Activated CD8-positive, alpha-beta memory T cell treated with anti-CD3 and anti-CD28 coated beads for 36 hours (primary cell): ENCODE results near the gene C8A. TPM values are rescaled to one million over a fixed set of nuclear protein-coding genes. Genes with fewer than 3 reads are reported as not detected.

Source experiments
- CTCF ChIA-PET: fragments of 350-600 bp; sonication (Branson Sonifier 250); formaldehyde crosslinking; loops from one replicate; lab custom pipeline; 2021; ENCODE audit warnings: antibody characterized with exemption; lab: Charles Lee
- POLR2A ChIA-PET: fragments of 350-600 bp; sonication (Branson Sonifier 250); formaldehyde crosslinking; loops from one replicate; lab custom pipeline; 2021; ENCODE audit warnings: antibody characterized with exemption; lab: Charles Lee
- total RNA-seq, 2 experiments: library from RNA; stranded (reverse); gene quantifications; one replicate each; pipeline ENCODE4 v1.2.3, GENCODE V29; 2021

The C8A gene
- total RNA-seq, 2 experiments from 2014 or later: not detected

- ChIA-PET POLR2A (no interaction called here), CTCF (no interaction called here)
Measured at GRCh38 chr1:56874689-56875088, 20.1 kb downstream of the C8A start.

DNA sequence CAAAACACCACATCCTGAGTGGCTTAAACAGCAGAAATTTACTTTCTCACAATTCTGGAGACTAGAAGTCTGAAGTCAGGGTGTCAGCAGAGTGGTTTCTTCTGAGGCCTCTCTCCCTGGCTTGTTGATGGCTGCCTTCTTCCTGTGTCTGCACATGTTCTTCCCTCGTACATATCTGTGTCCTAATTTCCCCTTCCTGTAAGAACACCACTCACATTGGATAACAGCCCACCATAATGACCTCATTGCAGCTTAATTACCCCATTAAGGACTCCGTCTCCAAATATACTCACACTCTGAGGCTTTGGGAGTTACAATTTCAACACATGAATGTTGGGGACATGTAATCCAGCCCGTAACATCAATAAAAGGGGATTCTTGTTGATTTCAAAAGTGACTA, 23.4 kb downstream of the C8A start:
- ChIA-PET POLR2A (no interaction called here), CTCF (no interaction called here)

GRCh38 chr1:56880774-56881173, 26.2 kb downstream of the C8A start:
- POLR2A ChIA-PET: no interaction called here
- CTCF ChIA-PET: no interaction called here

GRCh38 chr1:56881417-56881816, 26.8 kb downstream of the C8A start:
- ChIA-PET POLR2A (no interaction called here), CTCF (no interaction called here)

DNA sequence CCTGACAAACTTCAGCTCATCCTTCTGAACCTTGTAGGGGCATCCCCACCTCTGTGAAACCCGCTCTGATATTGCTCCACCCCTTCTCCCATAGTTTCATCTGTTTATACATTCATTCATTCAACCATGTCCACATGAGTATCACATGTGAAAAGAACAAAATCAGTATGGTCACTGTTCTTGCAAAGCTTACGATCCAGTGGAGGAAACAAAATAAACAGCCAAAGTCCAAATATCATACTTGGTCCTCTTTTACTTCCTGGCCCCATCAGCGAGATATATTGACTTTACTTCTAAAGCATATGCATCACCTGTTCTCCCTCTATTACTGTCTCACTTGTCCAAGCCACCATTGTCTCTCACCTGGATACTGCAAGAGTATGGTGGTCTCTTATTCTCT, 35.6 kb downstream of the C8A start:
- POLR2A ChIA-PET: no interaction called here
- CTCF ChIA-PET: no interaction called here

DNA sequence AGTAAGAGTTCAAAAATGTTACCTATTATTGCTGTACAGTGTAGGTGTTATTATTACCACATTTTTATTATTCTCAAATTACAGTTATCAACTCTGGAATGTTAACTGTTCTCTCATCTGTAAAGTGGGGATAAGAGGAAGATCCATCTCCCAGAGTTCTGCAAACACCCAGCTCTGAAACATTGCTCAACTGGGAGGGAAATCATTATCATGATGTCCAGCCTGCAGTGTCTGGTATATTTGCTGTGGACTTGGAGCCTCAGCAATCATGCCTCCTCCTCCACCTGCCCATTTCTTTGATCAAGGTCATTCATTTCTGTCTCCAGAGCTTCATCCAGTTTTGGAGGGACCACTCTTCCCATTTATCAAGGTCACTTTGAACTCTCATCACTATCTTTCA, 39.4 kb downstream of the C8A start:
- ChIA-PET POLR2A (no interaction called here), CTCF (no interaction called here)

DNA sequence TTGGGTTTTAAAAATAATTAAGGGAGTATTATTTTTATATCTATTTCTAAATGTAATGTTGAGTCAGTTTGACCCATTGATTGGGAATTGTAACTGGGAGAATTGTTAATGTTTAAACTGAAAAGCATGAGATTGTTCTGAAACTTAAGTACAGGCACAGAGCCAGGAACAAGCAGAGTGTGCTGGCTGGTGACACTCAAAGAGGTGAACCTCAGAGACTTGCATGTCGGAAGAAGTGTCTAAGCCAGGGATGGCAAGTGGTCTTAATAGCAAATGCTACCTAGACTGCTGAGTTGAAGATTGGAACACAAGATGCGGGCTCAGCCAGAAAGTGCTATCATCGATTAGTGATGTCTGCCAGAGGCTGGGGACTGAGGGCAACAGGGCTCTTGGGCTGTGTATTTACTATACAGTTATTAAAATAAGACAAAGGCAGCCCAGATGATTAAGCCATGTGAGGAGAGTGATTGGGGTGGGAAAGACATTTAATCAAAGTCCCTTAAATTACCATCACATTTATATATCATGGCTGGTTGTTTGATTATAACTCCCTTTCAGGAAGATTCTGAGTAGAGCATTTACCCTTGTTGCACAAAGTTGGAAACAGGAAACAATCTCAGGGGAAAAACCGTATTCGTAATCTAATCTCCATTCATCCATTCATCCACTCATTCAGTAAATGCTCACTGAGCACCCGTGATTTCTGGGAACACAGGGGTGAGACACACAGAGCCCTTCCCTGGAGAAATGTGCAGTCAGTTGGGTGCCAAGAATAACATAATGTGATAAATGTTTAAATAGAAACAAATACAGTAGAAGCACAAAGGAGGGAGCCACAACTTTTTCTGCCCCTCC, 42.8 kb downstream of the C8A start:
- POLR2A ChIA-PET: no interaction called here
- CTCF ChIA-PET: no interaction called here

GRCh38 chr1:56898005-56898373, 43.4 kb downstream of the C8A start:
- CTCF ChIA-PET: no interaction called here

DNA sequence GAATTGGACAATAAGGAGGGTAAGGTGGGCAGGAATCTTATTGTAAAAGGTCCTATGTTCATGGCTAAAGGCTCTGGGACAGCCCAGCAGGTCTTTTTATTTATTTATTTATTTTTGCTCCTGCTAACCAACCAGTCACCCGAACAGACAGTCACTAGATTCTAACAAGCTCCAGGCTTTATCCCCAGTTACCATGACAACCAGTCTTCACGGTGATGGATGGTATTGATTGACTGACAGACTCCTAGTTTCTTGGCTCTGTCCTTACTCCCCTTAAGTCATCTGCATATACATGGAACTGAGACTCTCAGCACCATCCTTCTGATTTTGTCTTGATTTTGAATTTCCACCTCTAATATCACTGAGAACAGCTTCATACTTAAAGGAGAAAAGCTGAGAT, 44.3 kb downstream of the C8A start:
- CTCF ChIA-PET: no interaction called here
- POLR2A ChIA-PET: no interaction called here

More at GRCh38 chr1:56898005-56898373, 43.4 kb downstream of the C8A start:
- POLR2A ChIA-PET: no interaction called here

DNA sequence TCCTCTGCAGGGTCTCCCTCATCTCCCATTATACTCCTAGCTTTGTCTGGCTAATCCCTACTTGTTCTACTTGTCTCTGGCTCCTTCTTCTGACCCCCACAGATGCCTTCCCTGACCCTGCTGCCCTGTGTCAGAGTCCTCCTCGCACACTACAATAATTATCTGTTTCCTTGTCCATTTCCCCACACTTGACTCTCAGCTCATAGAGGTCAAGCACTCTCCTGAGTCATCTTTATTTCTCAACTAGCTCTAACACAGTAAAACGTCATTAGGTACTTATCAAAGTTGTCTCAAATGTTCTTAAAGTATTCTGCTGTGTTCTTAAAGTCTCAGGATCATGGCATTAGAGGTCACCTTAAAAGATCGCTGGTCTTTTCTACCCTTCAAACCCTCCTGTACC, 47.1 kb downstream of the C8A start:
- ChIA-PET CTCF (no interaction called here), POLR2A (no interaction called here)

GRCh38 chr1:56903778-56904177, 49.2 kb downstream of the C8A start:
- POLR2A ChIA-PET: no interaction called here

GRCh38 chr1:56904663-56905397, 50.2 kb downstream of the C8A start:
- ChIA-PET CTCF (no interaction called here), POLR2A (no interaction called here)

More at GRCh38 chr1:56903778-56904177, 49.2 kb downstream of the C8A start:
- CTCF ChIA-PET: no interaction called here

DNA sequence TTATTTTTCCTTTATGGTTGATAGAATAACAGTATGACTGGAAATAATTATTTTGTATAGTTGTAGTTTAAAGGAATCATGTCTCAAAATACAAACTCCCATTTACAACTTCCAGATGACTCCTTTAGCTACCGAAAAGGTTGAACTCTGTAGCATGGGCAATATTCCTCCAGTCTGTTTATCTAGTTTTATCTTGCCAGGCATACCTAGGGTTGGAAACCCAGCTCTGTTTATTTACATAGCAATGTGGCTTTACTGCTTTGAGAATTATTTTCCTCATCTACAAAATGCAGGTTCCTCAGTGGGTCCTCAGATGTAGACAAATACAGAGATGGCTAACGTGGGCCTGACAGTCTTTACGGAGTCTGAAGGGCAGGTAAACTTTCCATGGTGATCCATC, 51.1 kb downstream of the C8A start:
- CTCF ChIA-PET: no interaction called here
- POLR2A ChIA-PET: no interaction called here

DNA sequence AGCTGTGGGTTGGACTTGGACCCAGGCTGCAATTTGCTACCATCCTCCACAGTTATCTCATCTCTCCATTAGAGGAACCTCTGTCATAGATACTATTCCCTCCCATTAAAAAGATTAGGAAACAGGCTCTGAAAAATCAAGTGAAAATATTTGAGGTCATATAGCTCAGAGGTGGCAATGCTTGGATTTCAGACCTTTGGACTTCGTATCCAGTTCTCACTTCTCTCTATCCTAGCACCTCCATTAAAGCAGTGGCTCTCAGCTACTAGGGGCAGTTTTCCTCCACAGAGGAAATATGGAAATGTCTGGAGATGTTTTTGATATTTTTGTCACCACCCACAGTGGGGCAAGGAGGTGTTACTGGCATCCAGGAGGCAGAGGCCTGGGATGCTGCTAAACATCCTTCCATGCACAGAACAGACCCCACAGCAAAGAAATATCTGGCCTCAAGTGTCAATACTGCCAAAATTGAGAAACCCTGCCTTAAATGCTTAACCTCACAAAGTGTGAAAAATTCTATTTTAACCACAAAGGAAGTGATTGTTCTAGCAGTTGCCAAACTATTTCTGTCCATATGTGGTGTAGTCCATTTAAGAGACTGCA, 54.1 kb downstream of the C8A start:
- CTCF ChIA-PET: no interaction called here
- POLR2A ChIA-PET: no interaction called here

DNA sequence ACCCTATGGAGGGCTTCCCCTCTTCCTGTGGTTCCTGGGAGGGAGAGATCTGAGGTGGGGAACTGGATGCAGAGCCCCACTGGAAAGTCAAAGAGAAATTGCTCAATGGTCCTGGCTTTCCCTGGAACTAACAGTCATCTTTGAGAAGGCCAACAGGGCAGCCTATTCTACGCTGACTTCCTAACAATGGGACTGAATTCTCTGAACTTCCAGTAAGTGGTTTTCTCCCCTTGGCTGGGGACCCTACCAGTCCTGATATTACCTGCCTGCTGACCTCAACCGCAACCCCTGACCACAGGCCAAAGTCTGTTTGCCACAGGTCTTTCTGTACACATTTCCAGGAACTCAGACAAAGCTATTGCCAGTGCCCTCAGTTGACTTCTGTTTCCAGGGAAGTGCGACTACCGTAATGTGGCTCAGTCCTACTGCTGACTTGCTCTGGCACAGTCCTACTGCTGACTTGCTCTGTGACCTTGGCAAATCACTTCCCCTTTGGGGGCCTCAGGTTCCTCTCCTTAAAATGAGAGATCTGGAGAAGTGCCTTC, 55.9 kb downstream of the C8A start:
- POLR2A ChIA-PET: no interaction called here
- CTCF ChIA-PET: no interaction called here

DNA sequence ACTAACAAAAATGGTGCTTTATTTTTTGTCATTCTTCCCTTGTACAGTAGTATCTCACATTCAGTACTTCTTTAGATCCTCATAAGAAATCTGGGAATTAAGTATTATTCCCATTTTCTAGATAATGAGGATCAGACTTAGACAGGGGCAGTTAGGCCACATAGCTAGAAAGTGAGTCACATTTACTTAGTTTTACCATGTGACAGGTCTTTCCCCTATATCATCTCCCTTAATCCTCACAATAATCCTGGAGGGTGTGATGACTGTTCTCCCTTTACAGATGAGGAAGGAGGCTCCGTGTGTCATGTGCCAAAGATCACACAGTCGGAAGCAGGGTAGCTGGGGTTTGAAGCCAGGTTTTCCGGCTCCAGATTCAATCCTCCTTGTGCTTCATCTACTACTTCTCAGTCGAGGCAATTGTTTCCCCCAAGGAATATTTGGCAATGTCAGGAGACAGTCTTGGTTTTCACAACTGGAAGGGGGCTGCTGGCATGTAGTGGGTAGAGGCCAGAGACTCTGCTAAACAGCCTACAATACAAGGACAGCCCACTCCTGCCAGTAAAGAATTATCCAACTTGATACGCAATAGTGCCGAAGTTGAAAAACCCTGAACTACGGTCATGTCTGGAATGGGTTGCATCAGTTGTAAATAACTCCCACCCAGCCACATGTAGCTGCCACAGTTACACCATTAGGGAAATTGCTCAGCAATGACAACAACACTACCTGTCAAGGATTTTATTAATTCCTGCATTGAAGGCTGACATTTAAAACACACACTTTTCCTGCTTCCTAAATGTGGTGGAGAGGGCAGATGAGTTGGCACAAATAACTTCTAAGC, 56.7 kb downstream of the C8A start:
- CTCF ChIA-PET: no interaction called here

DNA sequence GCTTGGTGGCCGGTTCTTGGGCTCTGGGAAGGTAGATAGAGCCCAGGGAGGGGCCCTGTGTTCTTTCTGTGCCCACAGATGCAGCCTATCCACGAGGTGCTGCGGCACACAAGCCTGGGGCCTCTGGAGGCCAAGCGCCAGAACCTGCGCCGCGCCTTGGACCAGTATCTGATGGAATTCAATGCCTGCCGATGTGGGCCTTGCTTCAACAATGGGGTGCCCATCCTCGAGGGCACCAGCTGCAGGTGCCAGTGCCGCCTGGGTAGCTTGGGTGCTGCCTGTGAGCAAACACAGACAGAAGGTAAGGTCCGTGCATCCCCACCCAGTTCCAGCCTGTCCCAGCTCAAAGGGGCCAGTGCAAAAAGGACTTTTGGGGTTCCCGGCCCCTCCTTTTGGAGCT, 57.7 kb downstream of the C8A start:
- CTCF ChIA-PET: no interaction called here

More for the DNA sequence above, 56.7 kb downstream of the C8A start:
- POLR2A ChIA-PET: no interaction called here

DNA sequence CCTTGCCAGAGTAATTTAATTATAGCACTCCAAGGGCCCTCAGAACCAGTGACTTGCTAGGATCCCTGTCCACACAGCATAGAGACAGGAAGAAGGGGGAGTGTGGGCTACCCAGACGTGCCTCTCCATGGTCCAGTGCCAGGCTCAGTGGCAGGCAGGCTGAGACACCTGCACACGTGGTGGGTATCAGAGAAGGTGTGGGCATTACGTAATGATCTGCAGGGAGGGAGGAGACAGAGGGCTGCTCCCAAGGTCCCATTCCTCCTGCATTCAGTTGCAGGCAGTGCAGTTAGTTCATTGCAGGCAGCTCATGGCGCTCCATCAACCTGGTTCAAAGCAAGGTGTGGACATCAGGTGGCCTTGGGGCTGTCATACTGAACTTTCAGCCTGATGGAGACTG, 61.4 kb downstream of the C8A start:
- CTCF ChIA-PET: no interaction called here
- POLR2A ChIA-PET: no interaction called here

More for the DNA sequence above, 57.7 kb downstream of the C8A start:
- POLR2A ChIA-PET: no interaction called here

- POLR2A ChIA-PET: no interaction called here
- CTCF ChIA-PET: no interaction called here
Measured at GRCh38 chr1:56916630-56917029, 62.0 kb downstream of the C8A start.
